AG20443 (cell line): ENCODE data around the gene PXT1.

Experiments used
- DNase-seq: peaks from one replicate; pipeline ENCODE4 v3.0.0; 2012; ENCODE audit warnings: low spot score, mixed read lengths

Gene PXT1

DNA sequence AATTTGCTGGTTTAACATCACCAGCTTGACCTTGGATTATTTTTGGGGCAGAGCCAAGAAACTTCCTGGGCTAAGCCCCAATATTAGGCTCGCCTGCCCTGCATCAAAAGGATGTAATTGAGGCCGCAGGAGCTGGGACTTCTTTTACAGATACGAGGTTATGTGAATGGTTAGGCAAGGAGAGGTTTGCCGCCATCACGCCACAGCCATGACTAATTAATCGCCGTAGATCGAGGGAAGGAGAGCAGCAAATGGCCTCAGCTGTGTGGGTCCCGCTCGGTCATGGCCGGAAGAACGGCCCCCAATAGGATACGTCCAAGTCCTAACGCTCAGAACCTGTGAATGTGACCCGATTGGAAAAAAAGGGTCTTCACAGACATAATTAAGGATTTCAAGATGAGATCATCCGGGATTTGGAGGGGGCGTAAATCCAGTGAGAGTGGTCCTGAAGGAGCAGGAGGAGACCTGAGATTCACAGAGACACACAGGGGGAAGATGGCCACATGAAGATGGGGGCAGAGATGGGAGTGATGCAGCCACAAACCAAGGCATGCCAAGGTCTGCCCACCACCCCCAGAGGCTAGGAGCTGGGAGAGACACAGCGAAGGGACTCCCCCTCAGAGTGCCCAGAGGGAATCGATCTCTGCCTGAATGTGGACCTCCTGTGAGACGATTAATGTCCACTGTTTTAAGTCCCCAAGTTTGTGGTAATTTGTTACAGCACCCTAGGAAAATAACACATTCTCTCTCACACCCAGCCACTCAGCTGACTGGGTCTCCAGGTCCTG lies 96.0 kb downstream of the PXT1 start:
- DNase-seq, result no peak

GRCh38 chr6:36345681-36346466 lies 96.8 kb downstream of the PXT1 start:
- DNase-seq, result no peak

DNA sequence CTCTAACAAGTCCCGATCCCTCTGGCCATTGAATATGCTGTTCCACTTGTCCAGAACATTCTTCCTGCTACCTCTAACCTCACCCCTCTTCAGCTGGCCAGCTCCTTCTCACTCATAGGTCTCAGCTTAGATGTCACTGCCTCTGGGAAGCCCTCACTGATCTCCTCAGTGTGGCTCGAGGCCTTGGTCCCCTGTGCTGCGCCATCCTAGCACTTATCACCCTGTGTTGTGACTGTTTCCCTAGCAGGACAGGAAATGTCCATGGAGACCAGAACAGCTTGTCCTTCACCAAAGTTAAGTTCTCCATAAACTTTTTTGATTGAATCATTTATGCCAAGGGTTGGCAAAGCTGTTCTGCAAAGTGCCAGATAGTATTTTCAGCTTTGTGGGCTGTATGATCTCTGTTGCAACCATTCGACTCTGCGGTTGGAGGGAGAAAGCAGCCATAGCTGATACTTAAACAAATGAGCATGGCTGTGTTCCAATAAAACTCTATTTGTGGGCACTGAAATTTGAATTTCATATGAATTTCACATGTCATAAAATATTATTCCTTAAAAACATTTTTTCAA lies 99.5 kb downstream of the PXT1 start:
- no peak for DNase-seq

DNA sequence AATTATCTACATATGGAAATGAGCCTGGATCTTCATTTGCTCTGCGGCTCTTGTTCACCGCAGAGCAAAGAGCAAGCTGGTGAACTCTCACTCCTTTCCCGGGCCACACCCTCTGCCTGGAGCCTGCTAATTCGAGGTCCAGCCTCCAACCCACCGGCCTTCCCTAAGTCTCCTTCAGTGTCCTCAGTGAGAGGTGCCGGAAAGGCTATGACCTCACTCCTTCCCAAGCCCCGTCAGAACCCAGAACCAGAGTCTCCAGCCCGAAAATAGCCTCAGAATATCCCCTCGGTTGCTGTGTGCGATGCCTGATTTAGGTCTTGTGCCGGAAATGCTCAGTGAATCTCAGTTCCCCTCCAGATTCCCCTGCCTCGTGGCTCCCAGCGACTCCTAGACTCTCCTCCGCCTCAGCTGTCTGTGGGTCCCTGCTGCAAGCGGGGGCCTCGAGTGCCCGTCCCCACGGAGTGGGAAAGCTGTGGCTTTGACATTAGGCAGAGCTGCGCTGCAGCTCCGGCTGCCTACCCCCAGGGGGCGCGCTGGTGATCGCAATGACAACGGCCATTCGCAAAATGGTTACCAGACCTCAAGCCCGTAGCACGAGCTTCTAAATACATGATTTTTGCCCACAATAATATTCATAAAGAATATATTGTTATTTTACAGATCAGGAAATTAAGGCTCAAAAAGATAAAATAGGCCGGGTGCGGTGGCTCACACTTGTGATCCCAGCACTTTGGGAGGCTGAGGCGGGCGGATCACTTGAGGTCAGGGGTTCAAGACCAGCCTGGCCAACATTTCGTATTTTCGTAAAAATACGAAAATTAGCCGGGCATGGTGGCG lies 101.8 kb downstream of the PXT1 start:
- DNase-seq, result peak; percentile 89
